Spleen (tissue), 11 donors: Measurements from ENCODE around the gene CAMSAP2. TPM values are rescaled to one million over a fixed set of nuclear protein-coding genes. Genes with fewer than 3 reads are reported as not detected.

Experiments
- DNase-seq: peaks from one replicate; pipeline ENCODE4 v3.0.0-alpha.2; 2020
- H3K27ac ChIP-seq, 8 donors: fragments of 200-600 bp; sonication (generic) in 7 of 8; 1 replicate in 4 of 8; 2 replicates in 4 of 8; pipeline versions ENCODE4 v1.5.0 to v1.8.0; 2016 to 2021; ENCODE audit warnings: inconsistent platforms in 4 of 8, mild to moderate bottlenecking in 4 of 8, moderate library complexity in 1 of 8
- H3K27me3 ChIP-seq, 7 donors: fragments of 200-600 bp; sonication (generic) in 6 of 7; replicated peaks in 1 of 7; 1 replicate in 4 of 7; 2 replicates in 3 of 7; pipeline versions ENCODE4 v1.5.0 to v1.8.0; 2016 to 2021; ENCODE audit warnings: inconsistent platforms in 3 of 7, mild to moderate bottlenecking in 1 of 7
- H3K36me3 ChIP-seq, 6 donors: fragments of 200-600 bp; sonication (generic) in 5 of 6; 1 replicate in 4 of 6; 2 replicates in 2 of 6; pipeline versions ENCODE4 v1.5.0 to v1.8.0; 2016 to 2021; ENCODE audit warnings: inconsistent platforms in 2 of 6
- H3K4me1 ChIP-seq, 6 donors: fragments of 200-600 bp; sonication (generic) in 5 of 6; 1 replicate in 3 of 6; 2 replicates in 3 of 6; pipeline versions ENCODE4 v1.5.0 to v1.8.0; 2016 to 2021; ENCODE audit warnings: inconsistent platforms in 3 of 6
- H3K4me3 ChIP-seq, 8 donors: fragments of 200-600 bp; sonication (generic) in 7 of 8; 1 replicate in 4 of 8; 2 replicates in 4 of 8; pipeline versions ENCODE4 v1.5.0 to v1.8.0; 2016 to 2021; ENCODE audit warnings: inconsistent platforms in 4 of 8, mild to moderate bottlenecking in 4 of 8, moderate library complexity in 2 of 8
- H3K9me3 ChIP-seq, 8 donors: fragments of 200-600 bp; sonication (generic) in 7 of 8; 1 replicate in 4 of 8; 2 replicates in 4 of 8; pipeline versions ENCODE4 v1.5.0 to v1.8.0; 2016 to 2021; ENCODE audit warnings: inconsistent platforms in 4 of 8
- POLR2A ChIP-seq, 3 donors: fragments of 450-650 bp; IDR thresholded peaks; one replicate each; pipeline ENCODE4 v1.5.1; 2017; ENCODE audit warnings: antibody characterized with exemption in 3 of 3, mild to moderate bottlenecking in 1 of 3
- POLR2AphosphoS5 ChIP-seq, 3 donors: sonication (generic); formaldehyde crosslinking; IDR thresholded peaks; one replicate each; pipeline ENCODE4 v1.5.1; 2017; ENCODE audit warnings: antibody characterized with exemption in 3 of 3
- WGBS, 5 donors: extraction: QIAGEN DNeasy Blood & Tissue Kit in 3 of 5; methylation state at CpG; one replicate each; pipeline versions ENCODE4 v1.1.5 to v1.1.7; 2013 to 2018; 5-methylcytosine and 5-hydroxymethylcytosine counted together
- intact Hi-C: fragments of 100-400 bp; cut with DNase I; formaldehyde crosslinking; loops from one replicate; pipeline ENCODE4 v1.15.0; 2023; ENCODE audit warnings: low total_unique reads
- polyA plus RNA-seq, 3 donors: library from polyadenylated mRNA; stranded (reverse); fragments of 200-250 nt; gene quantifications; one replicate each; pipeline ENCODE4 v1.2.1, GENCODE V29; 2013
- total RNA-seq, 7 donors: library from RNA; depleted of rRNA in 3 of 7; stranded (reverse); fragments of >200 nt in 3 of 7; fragmentation: NEBNext Ultra II Directional in 4 of 7; extraction: Animal tissue kit (Norgen Biotek cat#: 25700) in 4 of 7; gene quantifications; one replicate each; pipeline versions ENCODE4 v1.1.0 to v1.2.1, GENCODE V29; 2016 to 2021
- TF ChIP-seq, protein P1 (sequence below), 11 experiments: fragments of 200-600 bp in 7 of 11; fragments of 450-650 bp in 4 of 11; sonication (generic) in 4 of 11; IDR thresholded peaks in 8 of 11; conservative IDR thresholded peaks in 3 of 11; 1 replicate in 7 of 11; 2 replicates in 4 of 11; pipeline versions ENCODE4 v1.4.0 to v1.8.0; 2016 to 2021; ENCODE audit warnings: antibody characterized with exemption in 11 of 11, inconsistent platforms in 4 of 11, mild to moderate bottlenecking in 1 of 11
- donor health status: healthy with polysubstance abuse.
- donor health status: DM: no; HTN: no; CAD: no; lungs with moderate emphysema.
- donor health status: DM: no; HTN: no; CAD: no.
- donor health status: Bipolar disorder and iron deficiency.
- donor health status: healthy.
- donor health status: DM: no; HTN: no; CAD: no.
- donor health status: DM: yes; HTN: yes; CAD: no.

Gene CAMSAP2
- total and polyA plus RNA-seq, 10 donors: 2.1 to 24.7 (median 17.2) TPM

DNA sequence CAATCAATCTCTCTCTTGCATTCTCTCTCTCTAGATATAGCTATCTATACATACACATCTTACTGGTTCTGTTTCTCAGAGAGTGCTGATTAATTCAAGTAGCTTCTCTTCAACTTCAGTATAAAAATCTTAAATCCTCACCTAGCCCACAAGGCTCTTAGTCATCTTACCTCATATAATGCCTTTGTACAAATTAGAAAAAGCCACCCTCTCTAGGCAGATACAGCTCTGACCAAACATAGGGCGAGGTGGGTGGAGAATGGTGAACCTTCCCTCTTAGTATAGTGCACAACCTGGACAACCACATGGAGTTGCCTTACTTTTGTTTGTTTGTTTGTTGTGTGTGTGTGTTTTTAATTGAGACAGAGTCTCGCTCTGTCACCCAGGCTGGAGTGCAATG is 150.9 kb downstream of the CAMSAP2 start:
- intact Hi-C loops: no loop called here
- TF ChIP-seq POLR2AphosphoS5 (IDR thresholded peaks at IDR 0.05): no peak
- TF ChIP-seq, protein P1, sequence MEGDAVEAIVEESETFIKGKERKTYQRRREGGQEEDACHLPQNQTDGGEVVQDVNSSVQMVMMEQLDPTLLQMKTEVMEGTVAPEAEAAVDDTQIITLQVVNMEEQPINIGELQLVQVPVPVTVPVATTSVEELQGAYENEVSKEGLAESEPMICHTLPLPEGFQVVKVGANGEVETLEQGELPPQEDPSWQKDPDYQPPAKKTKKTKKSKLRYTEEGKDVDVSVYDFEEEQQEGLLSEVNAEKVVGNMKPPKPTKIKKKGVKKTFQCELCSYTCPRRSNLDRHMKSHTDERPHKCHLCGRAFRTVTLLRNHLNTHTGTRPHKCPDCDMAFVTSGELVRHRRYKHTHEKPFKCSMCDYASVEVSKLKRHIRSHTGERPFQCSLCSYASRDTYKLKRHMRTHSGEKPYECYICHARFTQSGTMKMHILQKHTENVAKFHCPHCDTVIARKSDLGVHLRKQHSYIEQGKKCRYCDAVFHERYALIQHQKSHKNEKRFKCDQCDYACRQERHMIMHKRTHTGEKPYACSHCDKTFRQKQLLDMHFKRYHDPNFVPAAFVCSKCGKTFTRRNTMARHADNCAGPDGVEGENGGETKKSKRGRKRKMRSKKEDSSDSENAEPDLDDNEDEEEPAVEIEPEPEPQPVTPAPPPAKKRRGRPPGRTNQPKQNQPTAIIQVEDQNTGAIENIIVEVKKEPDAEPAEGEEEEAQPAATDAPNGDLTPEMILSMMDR (IDR thresholded peaks at IDR 0.05 in 8 of 11, conservative IDR thresholded peaks at IDR 0.05 in 3 of 11): no peak
- TF ChIP-seq POLR2A (IDR thresholded peaks at IDR 0.05): no peak
- no peak for DNase-seq
- H3K36me3 ChIP-seq: no peaks in the 10 kb centered on the region
- peaks cover 0 to 30% (median 15%) of the 10 kb centered on the region in 7 donors for H3K27me3 ChIP-seq
- H3K9me3 ChIP-seq: no peaks in the 10 kb centered on the region
- no peak overlapping the region for H3K4me3 ChIP-seq
- WGBS, 5 donors: 83 to 92% (median 89%) methylated on average over 2 of the region's 2 CpGs
- no peak overlapping the region for H3K27ac ChIP-seq
- peaks cover 14 to 70% (median 51%) of the 10 kb centered on the region in 6 donors for H3K4me1 ChIP-seq

DNA sequence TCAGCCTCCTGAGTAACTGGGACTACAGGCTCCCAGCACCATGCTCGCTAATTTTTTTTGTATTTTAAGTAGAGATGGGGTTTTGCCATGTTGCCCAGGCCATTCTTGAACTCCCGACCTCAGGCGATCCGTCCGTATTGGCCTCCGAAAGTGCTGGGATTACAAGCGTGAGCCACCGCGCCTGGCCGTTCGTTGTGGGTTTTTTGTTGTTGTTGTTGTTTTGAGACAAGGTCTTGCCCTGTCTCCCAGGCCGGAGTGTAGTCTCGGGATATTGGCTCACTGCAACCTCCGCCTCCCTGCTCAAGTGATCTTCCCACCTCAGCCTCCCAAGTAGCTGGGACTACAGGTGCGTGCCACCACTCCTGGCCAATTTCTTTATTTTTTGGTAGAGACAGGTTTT is 151.3 kb downstream of the CAMSAP2 start:
- whole genome bisulfite sequencing, 5 donors: 95 to 98% (median 97%) methylated on average over 15 of the region's 15 CpGs
- intact Hi-C loops: no loop called here
- H3K36me3 ChIP-seq: no peaks in the 10 kb centered on the region
- no peaks in the 10 kb centered on the region for H3K9me3 ChIP-seq
- peak; percentile 61 for DNase-seq
- H3K4me3 ChIP-seq: no peak overlapping the region
- H3K27ac ChIP-seq: no peak overlapping the region
- H3K4me1 ChIP-seq: peaks cover 14 to 70% (median 51%) of the 10 kb centered on the region in 6 donors
- peaks cover 0 to 30% (median 15%) of the 10 kb centered on the region in 7 donors for H3K27me3 ChIP-seq
- no peak for TF ChIP-seq POLR2A (IDR thresholded peaks at IDR 0.05)
- TF ChIP-seq, protein P1 (IDR thresholded peaks at IDR 0.05 in 8 of 11, conservative IDR thresholded peaks at IDR 0.05 in 3 of 11): no peak
- no peak for TF ChIP-seq POLR2AphosphoS5 (IDR thresholded peaks at IDR 0.05)

DNA sequence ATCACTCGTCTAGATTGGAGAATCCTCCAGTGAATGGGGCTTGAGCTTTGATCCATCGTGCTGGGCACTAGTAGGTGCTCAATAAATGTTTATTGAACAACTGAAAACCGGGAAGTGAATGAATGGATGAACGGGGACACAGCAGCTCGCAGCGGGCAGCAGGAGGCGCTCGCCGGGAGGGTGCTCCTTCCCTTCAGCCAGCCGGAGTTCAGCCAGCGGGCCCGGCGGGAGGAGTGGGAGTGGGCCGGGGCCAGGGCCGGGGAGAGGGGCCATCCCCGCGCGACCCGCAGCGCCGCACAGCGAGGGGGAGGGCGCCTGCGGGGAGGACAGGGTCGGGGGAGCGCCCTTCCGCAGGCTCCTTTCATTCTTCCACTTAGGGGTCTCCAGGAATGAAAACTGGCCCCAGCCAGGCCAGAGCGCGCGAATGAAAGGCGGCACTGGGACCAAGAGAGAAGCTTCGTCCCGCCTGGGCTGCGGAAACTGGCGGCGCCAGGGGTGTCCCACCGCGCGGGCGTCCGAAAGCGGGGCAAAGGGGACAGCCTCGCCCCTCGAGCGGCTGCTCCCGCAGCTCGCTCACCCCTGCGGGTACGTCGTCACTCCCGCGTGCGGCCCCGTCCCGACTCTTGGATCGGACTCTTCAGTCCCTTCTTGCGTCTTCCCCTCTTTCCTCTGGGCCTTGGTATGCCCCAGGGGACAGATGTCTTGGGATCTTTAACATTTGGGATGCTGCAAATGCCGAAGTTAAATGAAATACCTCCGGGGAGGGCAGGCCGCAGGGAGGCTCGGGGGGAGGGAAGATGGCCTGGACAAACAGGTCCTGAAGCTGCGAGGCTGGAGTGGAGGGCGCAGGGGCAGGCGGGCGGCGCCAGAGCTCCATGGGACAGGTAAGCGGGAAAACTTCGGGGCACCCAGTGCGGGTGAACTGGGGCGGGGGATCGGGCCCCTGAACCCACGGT is 152.4 kb downstream of the CAMSAP2 start:
- intact Hi-C loops: no loop called here
- peaks cover 0 to 30% (median 15%) of the 10 kb centered on the region in 7 donors for H3K27me3 ChIP-seq
- WGBS, 5 donors: 3 to 12% (median 4%) methylated on average over 56 to 72 of the region's 72 CpGs
- H3K4me3 ChIP-seq: peak overlapping the region; percentile 39 to 73 (median 43)
- H3K27ac ChIP-seq: peak overlapping the region in 4 of 8 donors; percentile 20 to 54 (median 40)
- TF ChIP-seq POLR2A (IDR thresholded peaks at IDR 0.05): no peak
- peak in 2 of 3 donors; percentile 24 to 48 for TF ChIP-seq POLR2AphosphoS5 (IDR thresholded peaks at IDR 0.05)
- TF ChIP-seq, protein P1 (IDR thresholded peaks at IDR 0.05 in 8 of 11, conservative IDR thresholded peaks at IDR 0.05 in 3 of 11): peak in 6 of 11 experiments; percentile 10 to 36 (median 26)
- DNase-seq: peak; percentile 85
- H3K9me3 ChIP-seq: no peaks in the 10 kb centered on the region
- H3K4me1 ChIP-seq: peaks cover 14 to 69% (median 54%) of the 10 kb centered on the region in 6 donors
- no peaks in the 10 kb centered on the region for H3K36me3 ChIP-seq

DNA sequence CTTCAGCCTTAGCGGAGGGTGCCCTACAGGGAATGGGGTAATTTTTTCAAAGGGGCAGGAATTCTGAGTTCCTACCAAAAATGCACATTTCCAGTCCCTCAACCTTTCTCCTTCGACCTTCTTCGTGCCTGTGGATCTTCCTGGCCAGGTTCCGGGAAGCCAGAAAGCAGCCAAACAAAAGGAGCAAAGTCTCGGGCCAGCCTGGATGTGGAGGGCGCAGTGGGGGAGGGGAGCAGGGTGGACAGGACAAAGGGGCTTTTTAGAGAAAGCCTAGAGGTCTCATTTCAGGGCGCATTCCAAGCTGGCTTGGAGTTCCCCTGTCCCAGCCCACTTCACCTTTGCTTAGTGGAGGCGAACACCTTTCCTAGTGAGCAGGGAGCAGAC is 153.1 kb downstream of the CAMSAP2 start:
- intact Hi-C loops: no loop called here
- Histone ChIP-seq H3K9me3 (no peaks in the 10 kb centered on the region), H3K36me3 (no peaks in the 10 kb centered on the region), H3K4me3 (peak overlapping the region in 7 of 8 donors; percentile 39 to 73 (median 44)), H3K4me1 (peaks cover 14 to 64% (median 51%) of the 10 kb centered on the region in 6 donors), H3K27me3 (peaks cover 0 to 30% (median 15%) of the 10 kb centered on the region in 7 donors), H3K27ac (no peak overlapping the region)
- peak; percentile 53 for DNase-seq
- WGBS, 5 donors: 17 to 28% (median 22%) methylated on average over 8 of the region's 8 CpGs
- TF ChIP-seq, protein P1 (IDR thresholded peaks at IDR 0.05 in 8 of 11, conservative IDR thresholded peaks at IDR 0.05 in 3 of 11): no peak
- TF ChIP-seq POLR2A (IDR thresholded peaks at IDR 0.05) (no peak), POLR2AphosphoS5 (IDR thresholded peaks at IDR 0.05) (no peak)
